ENCODE data around the gene NLRX1. TPM values are rescaled to one million over a fixed set of nuclear protein-coding genes. Genes with fewer than 3 reads are reported as not detected.
"Not testable (repeated sequence)": the region's sequence is repeated elsewhere in the genome, so short reads cannot be mapped to it uniquely, and the experiment has no call there.

Gene NLRX1
- total and polyA plus RNA-seq, 4 experiments from 2014 or later = 5.5 to 9.2 (median 8.1) TPM

- no peak for DNase-seq
Observed at GRCh38 chr11:119181677-119182412, 13.3 kb downstream of the NLRX1 start.

DNA sequence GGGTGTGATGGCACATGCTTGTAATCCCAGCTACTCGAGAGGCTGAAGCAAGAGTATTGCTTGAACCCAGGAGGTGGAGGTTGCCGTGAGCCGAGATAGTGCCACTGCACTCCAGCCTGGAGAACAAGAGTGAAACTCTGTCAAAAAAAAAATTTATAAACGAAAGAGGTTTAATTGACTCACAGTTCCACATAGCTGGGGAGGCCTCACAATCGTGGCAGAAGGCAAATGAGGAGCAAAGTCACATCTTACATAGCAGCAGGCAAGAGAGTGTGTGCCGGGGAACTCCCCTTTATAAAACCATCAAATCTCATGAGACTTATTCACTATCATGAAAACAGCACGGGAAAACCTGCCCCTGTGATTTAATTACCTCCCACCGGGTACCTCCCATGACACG lies 15.9 kb downstream of the NLRX1 start:
- H3K27ac ChIP-seq (ENCODE audit: low read depth, low read length); H3K4me1 ChIP-seq (ENCODE audit: insufficient read depth, low read length); POLR2A ChIA-PET (ENCODE audit: partially characterized antibody); H3K27me3 ChIP-seq (ENCODE audit: insufficient read depth, low read length); CTCF ChIA-PET (ENCODE audit: partially characterized antibody); H3K9me3 Mint-ChIP-seq; H3K4me3 Mint-ChIP-seq; H3K9me3 ChIP-seq (ENCODE audit: control insufficient read depth in 1 of 2, low read length in 2 of 2); DNase-seq; H3K4me3 ChIP-seq (ENCODE audit: low read length in 2 of 2); intact Hi-C loops (cut with micrococcal nuclease); H3K4me1 Mint-ChIP-seq; H3K27ac Mint-ChIP-seq; H3K27me3 Mint-ChIP-seq; H3K36me3 ChIP-seq (ENCODE audit: insufficient read depth, low read length); H3K36me3 Mint-ChIP-seq: not testable (repeated sequence)

More at GRCh38 chr11:119181677-119182412, 13.3 kb downstream of the NLRX1 start:
- H3K9me3 ChIP-seq (ENCODE audit: control insufficient read depth in 1 of 2, low read length in 2 of 2) = no peaks in the 10 kb centered on the region
- Mint-ChIP-seq H3K9me3 (peaks cover 0 to 4% (median 0%) of the 10 kb centered on the region in 8 donors), H3K27ac (no peak overlapping the region), H3K4me1 (peaks cover 3 to 10% (median 4%) of the 10 kb centered on the region in 4 donors), H3K27me3 (no peaks in the 10 kb centered on the region), H3K36me3 (peaks cover 3 to 11% of the 10 kb centered on the region in 2 donors), H3K4me3 (no peak overlapping the region)
- intact Hi-C loops (cut with micrococcal nuclease) = no loop called here
- ChIA-PET CTCF (ENCODE audit: partially characterized antibody) (interaction anchor here (0.9 to 1.1 kb wide), 2 partner anchors 10 to 142 kb away, joined by 3 read pairs; no protein-coding TSS in a partner anchor), POLR2A (ENCODE audit: partially characterized antibody) (no interaction called here)
- no peak overlapping the region for H3K27ac ChIP-seq (ENCODE audit: low read depth, low read length)
- H3K4me1 ChIP-seq (ENCODE audit: insufficient read depth, low read length) = peaks cover 11% of the 10 kb centered on the region
- H3K36me3 ChIP-seq (ENCODE audit: insufficient read depth, low read length) = no peaks in the 10 kb centered on the region
- no peaks in the 10 kb centered on the region for H3K27me3 ChIP-seq (ENCODE audit: insufficient read depth, low read length)
- H3K4me3 ChIP-seq (ENCODE audit: low read length in 2 of 2) = no peak overlapping the region

DNA sequence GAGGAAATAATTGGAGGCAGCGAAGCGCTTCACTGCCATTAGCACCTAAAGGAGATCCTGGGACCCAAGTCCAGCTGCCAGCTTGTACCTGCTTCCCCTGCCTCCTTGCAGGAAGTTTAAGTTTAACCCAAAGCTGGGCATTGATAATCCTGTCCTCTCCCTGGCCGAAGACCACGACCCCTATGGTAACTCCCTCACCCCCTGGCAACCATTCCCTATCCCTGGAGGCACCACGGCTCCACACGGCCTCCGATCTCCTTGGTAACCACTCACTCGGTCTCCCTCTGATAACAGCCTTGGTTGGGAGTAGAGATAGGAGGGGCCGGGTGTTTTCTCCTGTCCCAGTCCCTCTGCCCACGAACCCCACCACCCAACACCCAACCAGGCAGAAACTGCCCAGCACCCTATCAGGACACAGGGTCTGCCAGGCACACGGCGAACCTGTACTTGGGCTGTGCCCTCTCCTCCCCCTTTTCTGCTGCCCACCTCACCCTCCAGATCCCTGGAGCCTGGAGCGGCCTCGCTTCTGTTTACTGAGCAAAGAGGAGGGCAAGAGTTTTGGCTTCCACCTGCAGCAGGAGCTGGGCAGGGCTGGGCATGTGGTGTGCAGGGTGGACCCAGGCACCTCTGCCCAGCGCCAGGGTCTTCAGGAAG lies 17.6 kb downstream of the NLRX1 start:
- CTCF ChIA-PET (ENCODE audit: partially characterized antibody) = no interaction called here
- H3K36me3 Mint-ChIP-seq = peaks cover 2 to 3% of the 10 kb centered on the region in 2 donors

DNA sequence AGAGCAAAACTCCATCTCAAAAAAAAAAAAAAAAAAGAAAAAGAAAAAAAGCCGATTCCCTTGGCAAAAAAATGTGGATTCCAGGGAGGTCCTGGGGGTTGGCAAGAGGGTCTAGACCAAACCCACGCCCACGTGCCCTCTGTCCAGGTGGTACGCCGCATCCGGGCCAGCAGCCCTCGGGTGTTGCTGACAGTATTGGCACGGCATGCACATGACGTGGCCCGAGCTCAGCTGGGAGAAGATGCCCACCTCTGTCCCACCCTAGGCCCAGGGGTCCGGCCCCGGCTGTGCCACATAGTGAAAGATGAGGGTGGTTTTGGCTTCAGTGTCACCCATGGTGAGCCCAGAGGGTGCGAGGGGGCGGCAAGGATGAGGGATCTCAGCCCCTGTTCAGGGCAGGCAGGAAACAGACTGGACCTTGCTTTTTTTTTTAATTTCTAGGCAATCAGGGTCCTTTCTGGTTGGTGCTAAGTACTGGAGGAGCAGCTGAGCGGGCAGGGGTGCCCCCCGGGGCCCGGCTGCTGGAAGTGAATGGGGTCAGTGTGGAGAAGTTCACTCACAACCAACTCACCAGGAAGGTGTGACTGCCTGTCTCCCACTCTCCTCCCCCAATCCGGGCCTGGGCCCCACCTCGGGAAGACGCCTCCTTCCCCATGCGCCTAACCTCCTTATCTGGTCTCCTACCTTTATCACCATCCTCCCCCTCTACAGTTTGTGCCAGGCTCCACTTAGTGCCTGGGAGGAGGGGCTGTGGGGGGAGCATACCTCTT lies 18.8 kb downstream of the NLRX1 start:
- Mint-ChIP-seq H3K4me1 (no peaks in the 10 kb centered on the region), H3K36me3 (peaks cover 0 to 3% of the 10 kb centered on the region in 2 donors), H3K4me3 (no peak overlapping the region), H3K27me3 (peaks cover 0 to 1% of the 10 kb centered on the region in 2 donors), H3K27ac (no peak overlapping the region), H3K9me3 (peaks cover 0 to 3% (median 0%) of the 10 kb centered on the region in 8 donors)
- no peak for DNase-seq
- intact Hi-C loops (cut with micrococcal nuclease) = no loop called here
- Histone ChIP-seq H3K27me3 (ENCODE audit: insufficient read depth, low read length) (no peaks in the 10 kb centered on the region), H3K27ac (ENCODE audit: low read depth, low read length) (no peak overlapping the region), H3K4me3 (ENCODE audit: low read length in 2 of 2) (no peak overlapping the region), H3K4me1 (ENCODE audit: insufficient read depth, low read length) (no peaks in the 10 kb centered on the region), H3K36me3 (ENCODE audit: insufficient read depth, low read length) (no peaks in the 10 kb centered on the region), H3K9me3 (ENCODE audit: control insufficient read depth in 1 of 2, low read length in 2 of 2) (no peaks in the 10 kb centered on the region)
- ChIA-PET POLR2A (ENCODE audit: partially characterized antibody) (no interaction called here), CTCF (ENCODE audit: partially characterized antibody) (interaction anchor here (1.4 kb wide), 1 partner anchor 9 kb away, joined by 5 read pairs; no protein-coding TSS in a partner anchor)

More for the DNA sequence above, 17.6 kb downstream of the NLRX1 start:
- DNase-seq = no peak
- H3K4me3 Mint-ChIP-seq = no peak overlapping the region
- no peaks in the 10 kb centered on the region for H3K27me3 ChIP-seq (ENCODE audit: insufficient read depth, low read length)
- peak overlapping the region in 1 of 7 donors; percentile 52 for H3K27ac Mint-ChIP-seq
- peaks cover 0 to 3% (median 0%) of the 10 kb centered on the region in 8 donors for H3K9me3 Mint-ChIP-seq
- H3K4me3 ChIP-seq (ENCODE audit: low read length in 2 of 2) = no peak overlapping the region
- POLR2A ChIA-PET (ENCODE audit: partially characterized antibody) = no interaction called here
- H3K27ac ChIP-seq (ENCODE audit: low read depth, low read length) = no peak overlapping the region
- H3K9me3 ChIP-seq (ENCODE audit: control insufficient read depth in 1 of 2, low read length in 2 of 2) = no peaks in the 10 kb centered on the region
- H3K4me1 Mint-ChIP-seq = no peaks in the 10 kb centered on the region
- no peaks in the 10 kb centered on the region for H3K36me3 ChIP-seq (ENCODE audit: insufficient read depth, low read length)
- H3K4me1 ChIP-seq (ENCODE audit: insufficient read depth, low read length) = no peaks in the 10 kb centered on the region
- H3K27me3 Mint-ChIP-seq = peaks cover 0 to 1% of the 10 kb centered on the region in 2 donors
- intact Hi-C loops (cut with micrococcal nuclease) = no loop called here

GRCh38 chr11:119188067-119188466 lies 19.5 kb downstream of the NLRX1 start:
- Histone ChIP-seq H3K4me3 (ENCODE audit: low read length in 2 of 2) (no peak overlapping the region), H3K4me1 (ENCODE audit: insufficient read depth, low read length) (no peaks in the 10 kb centered on the region), H3K9me3 (ENCODE audit: control insufficient read depth in 1 of 2, low read length in 2 of 2) (no peaks in the 10 kb centered on the region), H3K36me3 (ENCODE audit: insufficient read depth, low read length) (no peaks in the 10 kb centered on the region), H3K27me3 (ENCODE audit: insufficient read depth, low read length) (no peaks in the 10 kb centered on the region), H3K27ac (ENCODE audit: low read depth, low read length) (no peak overlapping the region)
- peaks cover 0 to 3% of the 10 kb centered on the region in 2 donors for H3K36me3 Mint-ChIP-seq
- H3K27ac Mint-ChIP-seq = no peak overlapping the region
- ChIA-PET POLR2A (ENCODE audit: partially characterized antibody) (no interaction called here), CTCF (ENCODE audit: partially characterized antibody) (interaction anchor here (1.4 kb wide), 1 partner anchor 9 kb away, joined by 5 read pairs; no protein-coding TSS in a partner anchor)
- no peak overlapping the region for H3K4me3 Mint-ChIP-seq
- peaks cover 0 to 3% (median 0%) of the 10 kb centered on the region in 8 donors for H3K9me3 Mint-ChIP-seq
- no peak for DNase-seq
- intact Hi-C loops (cut with micrococcal nuclease) = no loop called here
- no peaks in the 10 kb centered on the region for H3K4me1 Mint-ChIP-seq
- H3K27me3 Mint-ChIP-seq = peaks cover 0 to 1% of the 10 kb centered on the region in 2 donors

GRCh38 chr11:119188887-119189286 lies 20.4 kb downstream of the NLRX1 start:
- no peak overlapping the region for H3K27ac ChIP-seq (ENCODE audit: low read depth, low read length)
- H3K4me3 Mint-ChIP-seq = no peak overlapping the region
- H3K36me3 Mint-ChIP-seq = peaks cover 0 to under 1% of the 10 kb centered on the region in 2 donors
- no peaks in the 10 kb centered on the region for H3K4me1 Mint-ChIP-seq
- no peaks in the 10 kb centered on the region for H3K9me3 ChIP-seq (ENCODE audit: control insufficient read depth in 1 of 2, low read length in 2 of 2)
- no peak overlapping the region for H3K4me3 ChIP-seq (ENCODE audit: low read length in 2 of 2)
- POLR2A ChIA-PET (ENCODE audit: partially characterized antibody) = no interaction called here
- H3K9me3 Mint-ChIP-seq = peaks cover 0 to 3% (median 0%) of the 10 kb centered on the region in 8 donors
- peaks cover 0 to 1% of the 10 kb centered on the region in 2 donors for H3K27me3 Mint-ChIP-seq
- no peaks in the 10 kb centered on the region for H3K4me1 ChIP-seq (ENCODE audit: insufficient read depth, low read length)
- no peaks in the 10 kb centered on the region for H3K36me3 ChIP-seq (ENCODE audit: insufficient read depth, low read length)
- intact Hi-C loops (cut with micrococcal nuclease) = no loop called here
- H3K27me3 ChIP-seq (ENCODE audit: insufficient read depth, low read length) = no peaks in the 10 kb centered on the region
- CTCF ChIA-PET (ENCODE audit: partially characterized antibody) = no interaction called here
- no peak for DNase-seq
- H3K27ac Mint-ChIP-seq = no peak overlapping the region

DNA sequence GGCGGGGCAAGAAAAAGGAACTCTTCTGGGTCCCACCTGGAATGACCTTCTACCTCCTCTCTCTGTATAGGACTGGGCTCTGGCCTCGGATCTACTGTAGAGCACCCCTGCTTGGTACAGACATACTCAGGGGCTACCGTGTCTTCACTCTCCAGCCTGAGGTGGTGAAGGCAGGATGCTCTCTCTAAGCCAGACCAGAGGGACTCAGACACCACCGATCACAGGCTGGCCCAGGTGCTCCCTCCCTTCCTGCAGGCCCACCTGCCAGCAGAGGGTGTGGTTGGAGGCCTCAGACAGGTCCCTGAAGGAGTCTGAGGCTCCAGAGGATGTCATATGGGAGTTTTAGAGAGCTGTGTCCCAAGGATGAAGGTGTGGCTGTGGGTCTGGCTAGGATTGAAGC lies 20.9 kb downstream of the NLRX1 start:
- Histone ChIP-seq H3K36me3 (ENCODE audit: insufficient read depth, low read length) (no peaks in the 10 kb centered on the region), H3K9me3 (ENCODE audit: control insufficient read depth in 1 of 2, low read length in 2 of 2) (no peaks in the 10 kb centered on the region), H3K4me3 (ENCODE audit: low read length in 2 of 2) (no peak overlapping the region), H3K27me3 (ENCODE audit: insufficient read depth, low read length) (no peaks in the 10 kb centered on the region), H3K4me1 (ENCODE audit: insufficient read depth, low read length) (no peaks in the 10 kb centered on the region), H3K27ac (ENCODE audit: low read depth, low read length) (no peak overlapping the region)
- no peak overlapping the region for H3K4me3 Mint-ChIP-seq
- no peaks in the 10 kb centered on the region for H3K4me1 Mint-ChIP-seq
- peaks cover 0 to 1% of the 10 kb centered on the region in 2 donors for H3K27me3 Mint-ChIP-seq
- intact Hi-C loops (cut with micrococcal nuclease) = no loop called here
- H3K36me3 Mint-ChIP-seq = no peaks in the 10 kb centered on the region
- CTCF ChIA-PET (ENCODE audit: partially characterized antibody) = interaction anchor here (1.2 to 1.5 kb wide), 3 partner anchors 9 to 132 kb away, joined by 3 to 4 read pairs (median 4); no protein-coding TSS in a partner anchor
- POLR2A ChIA-PET (ENCODE audit: partially characterized antibody) = interaction anchor here (0.6 to 1.2 kb wide), 2 partner anchors 16 to 20 kb away, joined by 3 read pairs; no protein-coding TSS in a partner anchor
- H3K9me3 Mint-ChIP-seq = peaks cover 0 to 2% (median 0%) of the 10 kb centered on the region in 8 donors
- H3K27ac Mint-ChIP-seq = no peak overlapping the region
- DNase-seq = no peak
